ENCODE measurements around the gene RYR3.

DNA sequence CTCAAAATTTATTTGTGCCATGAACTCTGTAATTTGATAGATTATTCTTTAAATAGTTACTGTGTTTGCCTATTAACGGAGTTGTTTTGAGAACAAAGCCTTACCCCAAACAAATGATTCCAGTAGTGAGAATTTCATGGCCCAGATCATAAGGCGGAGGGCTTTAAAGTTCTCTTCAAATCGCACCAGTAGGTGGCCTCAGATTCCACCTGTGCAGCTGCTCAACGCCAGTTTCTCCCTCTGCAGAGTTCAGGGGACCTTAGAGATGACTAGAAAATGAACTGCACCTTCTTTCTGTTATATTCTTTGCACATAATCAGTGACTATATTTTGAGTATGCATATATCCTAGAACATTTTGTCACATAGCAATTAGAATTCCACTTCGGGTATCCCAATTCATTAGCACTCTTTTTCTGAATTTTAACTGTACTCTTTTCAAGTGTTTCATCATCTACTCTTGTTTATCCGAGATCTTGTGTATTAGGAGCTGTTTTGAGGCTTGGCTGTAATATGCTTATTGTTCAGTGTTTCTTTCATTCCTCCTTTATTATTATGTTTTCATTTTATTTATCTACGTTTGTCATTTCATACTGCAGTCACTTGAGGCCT lies 425.0 kb downstream of the RYR3 start:
- TF ChIP-seq, protein P1, sequence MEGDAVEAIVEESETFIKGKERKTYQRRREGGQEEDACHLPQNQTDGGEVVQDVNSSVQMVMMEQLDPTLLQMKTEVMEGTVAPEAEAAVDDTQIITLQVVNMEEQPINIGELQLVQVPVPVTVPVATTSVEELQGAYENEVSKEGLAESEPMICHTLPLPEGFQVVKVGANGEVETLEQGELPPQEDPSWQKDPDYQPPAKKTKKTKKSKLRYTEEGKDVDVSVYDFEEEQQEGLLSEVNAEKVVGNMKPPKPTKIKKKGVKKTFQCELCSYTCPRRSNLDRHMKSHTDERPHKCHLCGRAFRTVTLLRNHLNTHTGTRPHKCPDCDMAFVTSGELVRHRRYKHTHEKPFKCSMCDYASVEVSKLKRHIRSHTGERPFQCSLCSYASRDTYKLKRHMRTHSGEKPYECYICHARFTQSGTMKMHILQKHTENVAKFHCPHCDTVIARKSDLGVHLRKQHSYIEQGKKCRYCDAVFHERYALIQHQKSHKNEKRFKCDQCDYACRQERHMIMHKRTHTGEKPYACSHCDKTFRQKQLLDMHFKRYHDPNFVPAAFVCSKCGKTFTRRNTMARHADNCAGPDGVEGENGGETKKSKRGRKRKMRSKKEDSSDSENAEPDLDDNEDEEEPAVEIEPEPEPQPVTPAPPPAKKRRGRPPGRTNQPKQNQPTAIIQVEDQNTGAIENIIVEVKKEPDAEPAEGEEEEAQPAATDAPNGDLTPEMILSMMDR (IDR thresholded peaks at IDR 0.05): peak; percentile 21 to 36 (median 30)
- no peak for TF ChIP-seq POLR2AphosphoS5 (IDR thresholded peaks at IDR 0.05)
- no peak for TF ChIP-seq POLR2A (IDR thresholded peaks at IDR 0.05; ENCODE audit: low read depth)

Measured in esophagus muscularis mucosa (tissue), 3 donors.